Measurements from ENCODE around the gene PPIL1.

PPIL1 gene

DNA sequence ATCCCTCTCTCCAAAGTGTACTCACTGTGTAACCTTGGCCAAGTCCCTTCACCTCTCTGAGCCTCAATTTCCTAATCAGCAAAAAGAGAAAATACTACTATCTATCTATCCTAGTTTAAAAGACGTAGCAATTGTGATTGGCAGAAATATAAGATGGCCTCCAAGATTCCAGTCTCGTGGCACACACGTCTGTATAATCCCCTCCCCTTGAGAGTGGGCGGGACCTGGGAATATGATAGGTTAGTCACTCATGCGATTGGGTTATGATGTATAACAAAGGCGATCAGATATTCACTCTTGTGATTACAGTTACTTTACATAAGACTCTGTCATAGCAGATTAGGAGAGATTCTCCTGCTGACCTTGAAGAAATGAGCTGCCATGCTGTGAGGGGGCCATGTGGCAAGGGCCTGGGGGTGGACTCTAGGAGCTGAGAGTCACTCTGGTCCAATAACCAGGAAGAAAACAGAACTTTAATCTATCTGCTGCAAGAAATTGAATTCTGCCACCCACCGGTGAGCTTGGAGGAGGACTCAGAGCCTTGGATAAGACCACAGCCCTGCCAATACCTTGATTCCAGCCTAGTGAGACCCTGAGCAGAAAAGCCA, 41.3 kb downstream of the PPIL1 start:
- POLR2A ChIA-PET: no interaction called here
- CTCF ChIA-PET: interaction anchor here (1.5 to 2.6 kb wide), 3 partner anchors 9 to 18 kb away, joined by 4 to 9 read pairs (median 7); no protein-coding TSS in a partner anchor
- no peak for DNase-seq (ENCODE audit: extremely low spot score)
- TF ChIP-seq, protein P1, sequence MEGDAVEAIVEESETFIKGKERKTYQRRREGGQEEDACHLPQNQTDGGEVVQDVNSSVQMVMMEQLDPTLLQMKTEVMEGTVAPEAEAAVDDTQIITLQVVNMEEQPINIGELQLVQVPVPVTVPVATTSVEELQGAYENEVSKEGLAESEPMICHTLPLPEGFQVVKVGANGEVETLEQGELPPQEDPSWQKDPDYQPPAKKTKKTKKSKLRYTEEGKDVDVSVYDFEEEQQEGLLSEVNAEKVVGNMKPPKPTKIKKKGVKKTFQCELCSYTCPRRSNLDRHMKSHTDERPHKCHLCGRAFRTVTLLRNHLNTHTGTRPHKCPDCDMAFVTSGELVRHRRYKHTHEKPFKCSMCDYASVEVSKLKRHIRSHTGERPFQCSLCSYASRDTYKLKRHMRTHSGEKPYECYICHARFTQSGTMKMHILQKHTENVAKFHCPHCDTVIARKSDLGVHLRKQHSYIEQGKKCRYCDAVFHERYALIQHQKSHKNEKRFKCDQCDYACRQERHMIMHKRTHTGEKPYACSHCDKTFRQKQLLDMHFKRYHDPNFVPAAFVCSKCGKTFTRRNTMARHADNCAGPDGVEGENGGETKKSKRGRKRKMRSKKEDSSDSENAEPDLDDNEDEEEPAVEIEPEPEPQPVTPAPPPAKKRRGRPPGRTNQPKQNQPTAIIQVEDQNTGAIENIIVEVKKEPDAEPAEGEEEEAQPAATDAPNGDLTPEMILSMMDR (IDR thresholded peaks at IDR 0.05; ENCODE audit: control extremely low read depth, extremely low read depth, low read depth, missing control alignments): no peak

DNA sequence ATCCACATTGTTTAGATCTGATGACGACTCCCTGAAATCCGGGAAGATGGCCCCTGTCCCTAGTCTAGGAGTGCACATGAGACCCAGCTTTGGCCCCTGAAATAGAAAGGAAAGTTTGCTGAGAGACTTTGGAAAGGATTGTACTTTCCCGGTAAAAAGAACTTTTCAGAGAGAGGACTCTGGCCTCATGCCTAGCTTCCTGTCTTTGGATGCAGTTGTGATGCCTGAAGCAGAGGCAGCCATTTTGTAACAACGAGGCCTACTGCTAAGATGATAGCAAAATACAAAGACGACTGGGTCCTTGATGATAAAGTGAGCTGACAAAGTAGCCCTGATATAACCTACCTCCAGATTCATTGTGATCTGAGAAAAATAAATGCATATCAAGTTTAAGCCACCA, 42.3 kb downstream of the PPIL1 start:
- TF ChIP-seq, protein P1 (IDR thresholded peaks at IDR 0.05; ENCODE audit: control extremely low read depth, extremely low read depth, low read depth, missing control alignments): no peak
- no peak for DNase-seq (ENCODE audit: extremely low spot score)
- POLR2A ChIA-PET: no interaction called here
- CTCF ChIA-PET: interaction anchor here (0.9 to 1.5 kb wide), 3 partner anchors 9 to 19 kb away, joined by 3 to 7 read pairs (median 3); no protein-coding TSS in a partner anchor

DNA sequence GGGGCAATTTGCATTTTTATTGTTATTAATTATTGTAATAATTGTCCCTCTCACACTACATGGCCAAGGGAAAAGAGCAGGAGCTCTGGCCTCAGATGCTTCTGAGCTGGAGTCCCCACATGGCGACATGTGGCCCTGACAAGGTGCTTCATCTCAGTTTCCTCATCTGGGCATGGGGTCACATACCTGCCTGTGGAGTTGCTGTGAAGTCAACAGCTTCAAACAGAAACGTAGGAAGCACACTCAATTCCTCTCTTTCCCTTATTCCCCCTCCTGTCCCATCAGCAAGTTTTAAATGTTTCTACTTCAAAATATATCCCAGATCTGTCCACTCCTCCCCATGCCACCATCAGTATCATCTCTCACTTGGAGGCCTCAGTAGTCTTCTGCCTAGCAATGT, 44.0 kb downstream of the PPIL1 start:
- TF ChIP-seq, protein P1 (IDR thresholded peaks at IDR 0.05; ENCODE audit: control extremely low read depth, extremely low read depth, low read depth, missing control alignments): no peak
- ChIA-PET CTCF (interaction anchor here (1.0 kb wide), 1 partner anchor 116 kb away, joined by 3 read pairs; no protein-coding TSS in a partner anchor), POLR2A (interaction anchor here (0.6 kb wide), 1 partner anchor 171 kb away, joined by 3 read pairs; no protein-coding TSS in a partner anchor)
- DNase-seq (ENCODE audit: extremely low spot score): no peak

DNA sequence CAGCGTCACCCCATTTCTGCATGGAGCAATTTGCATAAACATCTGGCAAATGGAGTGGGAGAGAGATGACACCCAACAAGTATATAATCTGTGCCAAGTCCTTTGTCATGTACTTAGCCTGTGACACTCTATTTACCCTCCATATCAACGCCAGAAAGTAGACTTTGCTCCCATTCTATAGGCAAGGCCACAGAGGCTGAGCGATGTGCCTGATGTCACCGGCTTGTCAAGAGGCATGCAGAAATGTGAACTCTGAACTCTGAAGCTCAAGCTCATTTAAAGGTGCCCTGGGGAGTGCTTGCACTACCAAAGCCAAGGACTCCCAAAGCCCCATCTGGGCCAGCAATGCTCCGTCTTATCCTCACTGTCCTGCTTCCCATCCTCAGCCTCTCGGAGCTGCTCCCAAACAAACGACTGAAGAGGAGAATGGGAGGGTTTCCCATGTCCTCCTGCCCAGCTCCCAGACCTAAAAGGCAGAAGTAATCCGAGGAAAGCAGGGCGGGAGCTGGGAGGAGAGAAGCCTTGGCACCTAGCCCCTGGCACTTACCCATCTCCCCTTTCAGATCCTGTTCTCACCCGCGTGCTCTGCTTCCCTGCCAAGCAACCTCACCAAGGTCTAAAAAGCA, 44.6 kb downstream of the PPIL1 start:
- DNase-seq (ENCODE audit: extremely low spot score): no peak
- TF ChIP-seq, protein P1 (IDR thresholded peaks at IDR 0.05; ENCODE audit: control extremely low read depth, extremely low read depth, low read depth, missing control alignments): no peak

DNA sequence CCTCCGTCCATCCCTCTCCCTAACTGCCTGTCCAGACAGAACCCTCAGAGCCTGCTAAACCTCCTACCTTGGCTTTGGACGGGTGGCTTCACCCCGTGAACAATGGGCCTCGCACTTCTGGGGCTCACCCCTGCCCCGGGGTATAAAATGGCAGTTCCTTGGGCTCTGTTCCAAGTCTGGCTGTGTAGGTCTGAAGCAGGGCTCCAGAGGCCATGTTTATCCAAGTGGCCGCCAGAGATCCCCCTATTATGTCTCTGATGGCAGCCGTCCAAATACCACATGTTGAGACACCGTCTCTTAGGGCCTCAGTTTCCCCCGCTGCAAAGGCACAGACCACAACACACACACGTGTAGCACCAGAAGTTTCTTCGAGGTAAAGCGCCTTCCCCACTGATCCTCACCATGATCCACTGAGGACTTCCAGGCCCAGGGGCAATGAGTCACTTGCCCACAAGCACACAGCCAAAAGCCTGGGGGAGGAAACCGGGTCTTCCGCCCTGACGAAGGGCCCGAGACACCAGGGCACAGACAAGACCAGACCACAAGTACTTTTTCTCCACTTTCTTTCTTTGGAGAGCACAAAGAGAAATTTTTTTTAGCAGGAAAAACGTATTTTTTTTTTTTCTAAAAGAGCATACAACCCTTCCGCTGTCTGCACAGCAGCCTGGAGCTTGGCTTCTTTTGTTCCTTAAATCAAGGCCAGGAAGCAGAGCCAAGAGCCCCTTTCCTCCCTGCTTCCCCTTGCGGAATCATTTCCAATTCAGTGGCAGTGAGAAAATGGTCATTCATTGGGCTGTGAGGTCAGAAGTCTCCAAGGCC, 47.1 kb downstream of the PPIL1 start:
- ChIA-PET POLR2A (no interaction called here), CTCF (interaction anchor here (0.9 to 1.5 kb wide), 3 partner anchors 20 to 68 kb away, joined by 3 to 4 read pairs (median 3); no protein-coding TSS in a partner anchor)
- DNase-seq (ENCODE audit: extremely low spot score): no peak
- TF ChIP-seq, protein P1 (IDR thresholded peaks at IDR 0.05; ENCODE audit: control extremely low read depth, extremely low read depth, low read depth, missing control alignments): no peak

More for the DNA sequence above, 44.6 kb downstream of the PPIL1 start:
- ChIA-PET POLR2A (interaction anchor here (0.6 kb wide), 1 partner anchor 171 kb away, joined by 3 read pairs; no protein-coding TSS in a partner anchor), CTCF (interaction anchor here (1.0 kb wide), 1 partner anchor 117 kb away, joined by 3 read pairs; no protein-coding TSS in a partner anchor)
